ENCODE measurements around the gene MCOLN2. TPM values are rescaled to one million over a fixed set of nuclear protein-coding genes. Genes with fewer than 3 reads are reported as not detected.

Gene MCOLN2
- total RNA-seq: 0.29 and 0.88 TPM in 2 replicates

DNA sequence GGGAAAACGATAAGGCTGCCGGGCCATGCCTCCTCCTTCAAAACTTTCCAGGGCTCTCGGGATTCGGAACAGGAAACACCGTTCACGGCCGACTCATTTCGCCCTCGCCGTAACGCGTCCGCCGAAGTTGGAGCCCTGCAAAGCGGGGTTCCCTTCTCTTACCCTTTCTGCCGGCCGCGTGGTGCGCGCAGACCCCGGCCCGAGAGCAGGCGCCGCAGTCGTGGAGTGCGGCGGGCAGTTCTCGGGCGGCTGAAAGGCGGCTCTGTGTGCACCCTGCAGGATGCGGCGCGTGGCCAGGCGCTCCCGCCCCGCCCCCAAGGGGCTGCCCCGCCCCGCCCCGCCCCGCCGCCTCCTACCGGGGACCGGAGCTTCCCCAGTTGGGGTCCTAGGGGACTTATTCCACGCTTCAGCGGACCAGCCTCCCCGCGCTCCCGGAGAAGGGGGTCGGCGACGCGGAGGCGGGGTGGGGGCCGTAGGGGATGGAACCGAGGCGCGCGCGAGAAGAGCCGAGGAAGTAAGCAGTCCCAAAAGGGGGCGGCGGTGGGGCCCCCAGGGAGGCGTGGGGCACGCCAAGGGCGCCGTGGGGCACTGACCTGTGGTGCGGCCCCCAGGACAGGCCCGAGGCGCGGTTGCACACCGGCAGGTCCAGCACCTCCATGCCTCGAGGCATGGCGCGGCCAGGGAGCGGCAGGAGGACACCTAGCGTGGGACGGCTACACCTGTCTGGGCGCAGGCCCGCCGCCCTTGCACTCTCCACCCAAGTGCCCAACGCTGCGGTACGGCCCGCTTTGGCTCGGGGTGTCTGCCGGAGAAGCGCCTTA, at the start of gene MCOLN2:
MCOLN2 (minus strand) TSS at position 268 of the 821 bp plus-strand sequence; CDS start at position 27, 241 bp downstream.

DNA sequence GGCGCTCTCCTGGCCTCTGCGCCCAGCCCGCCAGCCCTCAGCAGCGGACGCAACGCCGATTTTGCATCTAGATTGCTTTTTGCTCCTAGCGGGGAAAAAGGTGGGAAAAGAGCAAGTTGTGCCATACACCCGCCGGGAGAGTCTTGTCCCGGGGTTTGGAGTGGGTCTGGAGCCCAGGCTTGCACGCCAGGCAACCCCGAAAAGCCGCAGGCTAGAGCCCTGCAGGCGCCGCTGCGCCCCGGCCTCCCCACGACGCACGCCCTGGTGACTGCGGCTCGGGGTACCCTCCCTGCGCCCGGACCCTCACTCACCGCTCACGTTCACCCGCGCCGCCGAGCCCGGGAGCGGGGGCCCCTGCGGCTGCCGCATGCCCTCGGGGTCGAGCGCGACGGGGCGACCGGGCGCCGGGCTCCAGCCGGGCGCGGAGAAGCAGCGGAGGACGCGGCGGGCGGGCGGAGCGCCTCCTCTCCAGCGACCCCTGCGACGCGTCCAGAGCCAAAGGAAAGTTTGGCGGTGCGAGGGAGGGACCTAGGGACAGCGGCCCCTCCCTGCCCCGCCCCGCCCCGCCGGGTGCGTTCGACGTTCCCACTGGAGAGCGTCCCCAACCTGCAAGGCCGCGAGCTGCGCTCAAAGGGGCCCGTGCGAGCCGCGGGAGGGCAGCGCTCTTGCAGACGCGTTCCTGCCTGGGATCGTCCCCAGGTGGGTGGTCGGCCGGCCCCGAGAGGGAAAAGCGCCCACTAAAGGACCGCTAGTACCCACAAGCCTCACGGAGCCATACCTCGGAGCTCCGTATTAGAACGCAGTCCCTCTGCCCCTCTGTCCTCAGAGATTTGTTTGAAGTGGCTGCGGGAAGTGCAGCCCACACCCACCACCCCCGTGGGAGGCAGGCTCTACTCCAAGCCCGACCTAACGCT, 104.0 kb downstream of the MCOLN2 start, which contains the start of gene LPAR3:
LPAR3 (minus strand) TSS at position 502 of the 914 bp plus-strand sequence. CDS start 27,086 bp downstream, outside the sequence.

Other genes with a start within 250 kb of the MCOLN2 start
- 2.6 and 16.0 TPM in 2 replicates for gene LPAR3, start 103.9 kb downstream of the MCOLN2 start, total RNA-seq
- 0.29 and 0.44 TPM in 2 replicates for gene MCOLN3, start 51.4 kb upstream of the MCOLN2 start, total RNA-seq
- gene SYDE2, start 203.9 kb upstream of the MCOLN2 start, total RNA-seq: 13.9 and 17.5 TPM in 2 replicates

Measured in placental pericyte (primary cell).